H9 (cell line): ENCODE data around the gene FTHL17. TPM values are rescaled to one million over a fixed set of nuclear protein-coding genes. Genes with fewer than 3 reads are reported as not detected.

Source experiments
- DNase-seq: peaks from one replicate; pipeline ENCODE4 v3.0.0-alpha.2; 2017
- H2AFZ ChIP-seq: one replicate; pipeline ENCODE4 v1.6.1; 2013; ENCODE audit warnings: mild to moderate bottlenecking, low read length, control low read depth, moderate library complexity
- H2AK5ac ChIP-seq: 2 replicates; pipeline ENCODE4 v1.6.1; 2013; ENCODE audit warnings: low read length, control low read depth, mixed read lengths; ENCODE audit not compliant: insufficient read length
- H2BK120ac ChIP-seq: one replicate; pipeline ENCODE4 v1.6.1; 2013; ENCODE audit warnings: low read depth, mild to moderate bottlenecking, low read length, control low read depth, inconsistent platforms; ENCODE audit not compliant: poor library complexity, severe bottlenecking
- H2BK12ac ChIP-seq: 2 replicates; pipeline ENCODE4 v1.6.1; 2013; ENCODE audit warnings: low read length, control low read depth, mixed read lengths, low read depth; ENCODE audit not compliant: insufficient read length
- H2BK15ac ChIP-seq: 2 replicates; pipeline ENCODE4 v1.6.1; 2013; ENCODE audit warnings: low read depth, low read length, control low read depth
- H2BK20ac ChIP-seq: one replicate; pipeline ENCODE4 v1.6.1; 2013; ENCODE audit warnings: low read depth, mild to moderate bottlenecking, low read length, control low read depth, inconsistent platforms; ENCODE audit not compliant: poor library complexity, severe bottlenecking
- H2BK5ac ChIP-seq: 2 replicates; pipeline ENCODE4 v1.6.1; 2013; ENCODE audit warnings: low read length, control low read depth, mixed read lengths; ENCODE audit not compliant: insufficient read length
- H3K14ac ChIP-seq: 2 replicates; pipeline ENCODE4 v1.6.1; 2013; ENCODE audit warnings: low read length, control low read depth; ENCODE audit not compliant: insufficient read depth
- H3K18ac ChIP-seq: 2 replicates; pipeline ENCODE4 v1.6.1; 2013; ENCODE audit warnings: low read depth, mild to moderate bottlenecking, mixed read lengths, low read length, control low read depth; ENCODE audit not compliant: insufficient read length
- H3K23ac ChIP-seq: 2 replicates; pipeline ENCODE4 v1.6.1; 2013; ENCODE audit warnings: low read length, control low read depth, mixed read lengths, low read depth; ENCODE audit not compliant: insufficient read length
- H3K23me2 ChIP-seq: 2 replicates; pipeline ENCODE4 v1.6.1; 2013; ENCODE audit warnings: low read depth, mild to moderate bottlenecking, mixed read lengths, low read length, control low read depth; ENCODE audit not compliant: insufficient read length, poor library complexity, severe bottlenecking
- H3K27ac ChIP-seq: 2 replicates; pipeline ENCODE4 v1.5.1; 2013; ENCODE audit warnings: low read length, control low read depth, mixed read lengths, low read depth; ENCODE audit not compliant: insufficient read length
- H3K27me3 ChIP-seq: 2 replicates; pipeline ENCODE4 v1.6.1; 2013; ENCODE audit warnings: low read length, control low read depth, inconsistent platforms; ENCODE audit not compliant: insufficient read depth
- H3K4ac ChIP-seq: 2 replicates; pipeline ENCODE4 v1.6.1; 2013; ENCODE audit warnings: low read depth, mild to moderate bottlenecking, control low read depth, inconsistent platforms, low read length, moderate library complexity
- H3K4me1 ChIP-seq: 2 replicates; pipeline ENCODE4 v1.6.1; 2013; ENCODE audit warnings: low read length, control low read depth, inconsistent platforms; ENCODE audit not compliant: insufficient read depth
- H3K4me2 ChIP-seq: 2 replicates; pipeline ENCODE4 v1.6.1; 2013; ENCODE audit warnings: low read length, control low read depth, mixed read lengths; ENCODE audit not compliant: insufficient read length, insufficient read depth
- H3K56ac ChIP-seq: 2 replicates; pipeline ENCODE4 v1.6.1; 2013; ENCODE audit warnings: low read depth, mild to moderate bottlenecking, mixed read lengths, low read length, control low read depth; ENCODE audit not compliant: insufficient read length
- H3K79me1 ChIP-seq: 2 replicates; pipeline ENCODE4 v1.6.1; 2013; ENCODE audit warnings: low read depth, mild to moderate bottlenecking, moderate library complexity, low read length, control low read depth, inconsistent platforms; ENCODE audit not compliant: insufficient read depth, poor library complexity, severe bottlenecking
- H3K79me2 ChIP-seq: 2 replicates; pipeline ENCODE4 v1.6.1; 2013; ENCODE audit warnings: low read length, control low read depth, inconsistent platforms; ENCODE audit not compliant: insufficient read depth
- H3K9ac ChIP-seq: 2 replicates; pipeline ENCODE4 v1.6.1; 2013; ENCODE audit warnings: low read length, control low read depth, mixed read lengths; ENCODE audit not compliant: insufficient read length; ENCODE audit errors: extremely low read depth
- H3K9me3 ChIP-seq: one replicate; pipeline ENCODE4 v1.6.1; 2013; ENCODE audit warnings: low read depth, low read length, inconsistent platforms; ENCODE audit not compliant: control insufficient read depth
- H3T11ph ChIP-seq: one replicate; pipeline ENCODE4 v1.6.1; 2013; ENCODE audit warnings: mild to moderate bottlenecking, low read length, control low read depth, inconsistent platforms
- H4K20me1 ChIP-seq: one replicate; pipeline ENCODE4 v1.6.1; 2013; ENCODE audit not compliant: control insufficient read depth, insufficient read length, insufficient read depth
- H4K5ac ChIP-seq: 2 replicates; pipeline ENCODE4 v1.6.1; 2013; ENCODE audit warnings: low read depth, mild to moderate bottlenecking, mixed read lengths, low read length, control low read depth; ENCODE audit not compliant: insufficient read length
- H4K8ac ChIP-seq: replicated peaks from 2 replicates; pipeline ENCODE4 v1.6.1; 2013; ENCODE audit warnings: low read length, control low read depth, mixed read lengths, low read depth; ENCODE audit not compliant: insufficient read length
- H4K91ac ChIP-seq: 2 replicates; pipeline ENCODE4 v1.6.1; 2013; ENCODE audit warnings: low read depth, mild to moderate bottlenecking, moderate library complexity, mixed read lengths, low read length, control low read depth; ENCODE audit not compliant: insufficient read length
- H3K27ac Mint-ChIP-seq, 3 experiments: 2 replicates in 2 of 3; 3 replicates in 1 of 3; pipeline ENCODE4 v1.8.0; 2020 to 2021; ENCODE audit warnings: mixed read lengths in 3 of 3, mild to moderate bottlenecking in 1 of 3, moderate library complexity in 1 of 3
- H3K27me3 Mint-ChIP-seq: 2 replicates; pipeline ENCODE4 v1.8.0; 2021; ENCODE audit warnings: low read depth, mild to moderate bottlenecking, moderate library complexity, mixed read lengths
- H3K36me3 Mint-ChIP-seq, 3 experiments: 2 replicates in 2 of 3; 3 replicates in 1 of 3; pipeline ENCODE4 v1.8.0; 2020 to 2021; ENCODE audit warnings: low read depth in 3 of 3, mixed read lengths in 3 of 3; ENCODE audit not compliant: insufficient read depth in 1 of 3
- H3K4me1 Mint-ChIP-seq, 2 experiments: 2 replicates each; pipeline ENCODE4 v1.8.0; 2020; ENCODE audit warnings: mixed read lengths in 2 of 2
- H3K4me3 Mint-ChIP-seq, 2 experiments: 2 replicates in 1 of 2; 3 replicates in 1 of 2; pipeline ENCODE4 v1.8.0; 2020 to 2021; ENCODE audit warnings: mild to moderate bottlenecking in 2 of 2, mixed read lengths in 2 of 2, moderate library complexity in 1 of 2
- H3K9me3 Mint-ChIP-seq, 2 experiments: 2 replicates in 1 of 2; 3 replicates in 1 of 2; pipeline ENCODE4 v1.8.0; 2020; ENCODE audit warnings: mild to moderate bottlenecking in 2 of 2, mixed read lengths in 2 of 2, moderate library complexity in 1 of 2
- CTCF ChIP-seq: fragments of 200-600 bp; sonication (generic); conservative IDR thresholded peaks from 3 replicates; pipeline ENCODE4 v1.8.0; 2021; ENCODE audit warnings: antibody characterized with exemption, mild to moderate bottlenecking
- total RNA-seq: library from RNA; stranded (reverse); gene quantifications from 2 replicates; pipeline ENCODE4 v1.2.1, GENCODE V29; 2021

FTHL17 gene
- total RNA-seq, 1 experiment from 2014 or later, result not detected

DNA sequence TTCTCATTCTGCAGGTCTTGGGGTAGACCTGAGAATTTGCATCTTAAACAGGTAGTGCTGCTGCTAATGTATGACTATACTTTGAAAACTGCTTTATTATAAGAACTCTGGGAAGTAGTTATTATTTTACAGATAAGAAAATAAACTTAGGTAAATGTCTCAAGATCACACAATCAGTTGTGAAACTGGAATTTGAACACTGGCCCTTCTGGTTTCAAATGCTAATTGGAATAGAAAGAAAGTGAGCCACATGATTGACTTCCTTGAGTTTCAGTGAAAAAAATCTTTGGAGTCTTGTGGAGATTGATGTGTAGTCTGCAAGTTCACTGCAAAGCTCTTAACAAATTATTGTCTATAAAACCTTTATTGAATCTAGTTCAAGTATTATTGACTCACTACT lies 44.5 kb downstream of the FTHL17 start:
- Histone ChIP-seq H3K4ac (no peak overlapping the region), H3K14ac (no peak overlapping the region), H2AK5ac (no peak overlapping the region), H2BK120ac (no peak overlapping the region), H3K18ac (no peak overlapping the region), H2BK15ac (no peak overlapping the region), H3K4me1 (no peaks in the 10 kb centered on the region), H3T11ph (no peak overlapping the region), H3K4me2 (no peak overlapping the region), H2BK5ac (no peak overlapping the region), H4K5ac (no peak overlapping the region), H3K23me2 (no peaks in the 10 kb centered on the region), H2BK20ac (no peak overlapping the region), H3K9ac (no peak overlapping the region), H2BK12ac (no peak overlapping the region), H3K27me3 (no peaks in the 10 kb centered on the region), H2AFZ (no peak overlapping the region), H3K56ac (no peak overlapping the region), H4K91ac (no peak overlapping the region), H4K8ac (no peak overlapping the region), H3K9me3 (no peaks in the 10 kb centered on the region), H3K79me2 (no peaks in the 10 kb centered on the region), H3K23ac (no peak overlapping the region), H3K27ac (no peak overlapping the region), H4K20me1 (no peaks in the 10 kb centered on the region), H3K79me1 (no peaks in the 10 kb centered on the region)
- DNase-seq, result no peak
- Mint-ChIP-seq H3K4me3 (no peak overlapping the region), H3K9me3 (peaks cover 37 to 53% of the 10 kb centered on the region in 2 experiments), H3K4me1 (no peaks in the 10 kb centered on the region; a peak in 1 of 4 replicates), H3K36me3 (peaks cover 0 to 2% (median 0%) of the 10 kb centered on the region in 3 experiments; a peak in 2 of 7 replicates), H3K27me3 (no peaks in the 10 kb centered on the region), H3K27ac (no peak overlapping the region)
- TF ChIP-seq CTCF, result no peak
